Stimulated activated CD8-positive, alpha-beta memory T cell treated with anti-CD3 and anti-CD28 coated beads, Interleukin-15, amount 100 ng/mL, for 48 hours (primary cell): Measurements from ENCODE around the gene PPP1R3F.
"Not testable (repeated sequence)": the region's sequence is repeated elsewhere in the genome, so short reads cannot be mapped to it uniquely, and the experiment has no call there.

Experiments
- DNase-seq, 2 donors: peaks; one replicate each; pipeline ENCODE4 v3.0.0-alpha.2; 2020; ENCODE audit warnings: low read depth in 2 of 2

The PPP1R3F gene

GRCh38 chrX:49273181-49273727, 3.7 kb downstream of the PPP1R3F start:
- DNase-seq, result peak in 1 of 2 donors; percentile 47

- DNase-seq, result no peak
Observed at GRCh38 chrX:49276207-49276606, 6.6 kb downstream of the PPP1R3F start.

GRCh38 chrX:49276671-49277534, 7.3 kb downstream of the PPP1R3F start:
- DNase-seq, result peak in 1 of 2 donors; percentile 36

GRCh38 chrX:49277535-49277830, 7.9 kb downstream of the PPP1R3F start:
- no peak for DNase-seq

GRCh38 chrX:49278081-49278480, 8.5 kb downstream of the PPP1R3F start:
- DNase-seq, result no peak

GRCh38 chrX:49282647-49283011, 13.0 kb downstream of the PPP1R3F start:
- no peak for DNase-seq

GRCh38 chrX:49284212-49284611, 14.6 kb downstream of the PPP1R3F start:
- no peak for DNase-seq

- no peak for DNase-seq
Observed at GRCh38 chrX:49286136-49286535, 16.5 kb downstream of the PPP1R3F start.

GRCh38 chrX:49286581-49286980, 17.0 kb downstream of the PPP1R3F start:
- no peak for DNase-seq

GRCh38 chrX:49287665-49288064, 18.1 kb downstream of the PPP1R3F start:
- DNase-seq, result no peak

GRCh38 chrX:49290215-49290614, 20.6 kb downstream of the PPP1R3F start:
- DNase-seq, result no peak

GRCh38 chrX:49291615-49292337, 22.2 kb downstream of the PPP1R3F start:
- peak; percentile 39 to 57 for DNase-seq

- DNase-seq, result no peak
Observed at GRCh38 chrX:49292400-49293362, 23.1 kb downstream of the PPP1R3F start.

- not testable (repeated sequence) for DNase-seq
Observed at GRCh38 chrX:49299293-49299692, 29.7 kb downstream of the PPP1R3F start.

- no peak for DNase-seq
Observed at GRCh38 chrX:49300703-49301102, 31.1 kb downstream of the PPP1R3F start.

GRCh38 chrX:49303346-49303745, 33.8 kb downstream of the PPP1R3F start, which contains the start of gene GAGE10:
GAGE10 (plus strand) TSS chrX:49303646; CDS start chrX:49304860, 1,214 bp downstream.
- no peak for DNase-seq

- DNase-seq, result not testable (repeated sequence)
Observed at GRCh38 chrX:49307775-49308174, 38.2 kb downstream of the PPP1R3F start.

GRCh38 chrX:49308604-49309269, 39.1 kb downstream of the PPP1R3F start:
- no peak for DNase-seq

GRCh38 chrX:49309401-49309981, 39.9 kb downstream of the PPP1R3F start:
- no peak for DNase-seq

GRCh38 chrX:49310371-49310770, 40.8 kb downstream of the PPP1R3F start:
- DNase-seq, result no peak

- no peak for DNase-seq
Observed at GRCh38 chrX:49312176-49312575, 42.6 kb downstream of the PPP1R3F start.
